ENCODE measurements around the gene STK32C.

STK32C gene

GRCh38 chr10:132264306-132264950, 43.3 kb downstream of the STK32C start:
- DNase-seq: no peak

DNA sequence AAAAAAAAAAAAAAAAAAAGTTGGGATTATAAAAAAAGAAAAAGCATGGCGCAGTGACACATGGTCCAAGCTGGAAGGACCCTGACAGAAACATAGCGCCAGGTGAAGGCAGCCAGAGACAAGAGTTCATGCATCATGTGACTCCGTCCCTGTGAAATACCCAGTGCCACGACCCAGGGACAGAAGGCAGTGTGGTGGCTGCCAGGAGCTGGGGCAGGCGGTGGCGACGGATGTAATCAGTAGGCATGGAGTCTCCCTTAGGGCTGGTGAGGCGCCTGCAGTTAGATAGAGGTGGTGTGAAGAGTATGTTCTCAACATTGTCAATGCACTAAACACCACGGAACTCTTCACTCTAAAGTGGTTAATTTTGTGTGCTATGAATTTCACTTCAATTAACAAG, 43.9 kb downstream of the STK32C start:
- DNase-seq: no peak

- DNase-seq: no peak
Observed at GRCh38 chr10:132259702-132260482, 47.9 kb downstream of the STK32C start.

GRCh38 chr10:132258423-132258822, 49.3 kb downstream of the STK32C start:
- no peak for DNase-seq

- no peak for DNase-seq
Observed at GRCh38 chr10:132257907-132258306, 49.8 kb downstream of the STK32C start.

- no peak for DNase-seq
Observed at GRCh38 chr10:132257271-132257670, 50.5 kb downstream of the STK32C start.

DNA sequence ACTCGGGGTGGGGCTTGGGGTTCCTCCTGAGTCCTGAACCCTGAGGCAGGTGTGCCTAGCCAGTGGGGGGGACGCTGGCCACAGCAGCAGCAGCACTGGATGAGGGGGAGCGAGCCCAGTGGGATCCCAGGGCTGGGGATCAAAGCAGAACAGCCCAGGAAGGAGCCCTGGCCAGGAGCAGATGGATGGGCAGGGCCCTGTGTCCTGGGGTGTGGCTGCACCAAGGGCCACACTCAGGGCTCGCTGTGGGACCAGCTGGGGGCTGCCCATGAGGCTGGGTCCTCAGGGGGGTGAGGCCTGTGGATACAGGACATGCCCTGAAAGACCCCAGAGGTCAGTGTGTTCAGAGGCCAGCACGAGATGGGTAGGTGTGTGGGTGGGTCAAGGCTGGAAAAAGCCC, 50.9 kb downstream of the STK32C start:
- DNase-seq: no peak

DNA sequence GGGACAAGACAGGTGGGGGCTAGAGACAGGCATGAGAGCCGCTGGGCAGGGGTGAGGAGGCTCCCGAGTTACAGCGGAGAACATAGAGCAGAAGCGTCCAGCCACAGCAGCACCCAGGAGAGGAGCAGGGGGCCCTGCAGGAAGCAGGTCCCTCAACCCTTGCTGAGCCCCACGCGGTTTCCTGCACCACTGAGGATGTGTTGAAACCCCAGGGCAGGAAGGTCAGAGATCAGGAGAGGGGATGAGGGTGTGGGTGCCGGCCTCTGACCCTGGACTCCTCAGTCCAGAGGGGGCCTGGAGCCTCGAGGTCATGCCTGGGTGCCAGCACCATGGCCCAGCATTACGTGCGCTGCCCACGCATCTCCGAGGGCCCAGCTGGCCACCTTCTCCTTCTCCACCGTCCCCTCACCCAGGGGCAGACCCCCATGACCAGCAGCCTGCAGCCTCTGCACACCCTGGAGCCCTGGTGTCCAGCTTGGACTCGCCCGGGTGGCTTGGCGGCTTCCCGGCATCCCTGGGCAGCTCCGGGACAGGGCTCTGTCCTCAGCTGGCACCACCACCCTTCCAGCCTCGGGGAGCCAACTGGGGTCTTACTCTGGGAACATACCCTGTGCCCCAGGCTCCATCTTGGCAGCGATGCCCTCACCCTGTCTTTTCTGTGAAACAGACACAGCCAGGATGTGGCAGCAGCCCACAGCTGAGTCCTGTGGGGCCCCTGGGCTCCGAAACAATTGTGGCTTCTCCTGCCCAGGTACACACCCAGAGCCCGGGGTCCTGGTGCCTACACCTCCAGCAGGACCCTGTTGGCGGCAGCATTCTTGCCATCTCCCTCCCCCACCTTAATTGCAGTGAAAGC, 52.0 kb downstream of the STK32C start:
- no peak for DNase-seq

DNA sequence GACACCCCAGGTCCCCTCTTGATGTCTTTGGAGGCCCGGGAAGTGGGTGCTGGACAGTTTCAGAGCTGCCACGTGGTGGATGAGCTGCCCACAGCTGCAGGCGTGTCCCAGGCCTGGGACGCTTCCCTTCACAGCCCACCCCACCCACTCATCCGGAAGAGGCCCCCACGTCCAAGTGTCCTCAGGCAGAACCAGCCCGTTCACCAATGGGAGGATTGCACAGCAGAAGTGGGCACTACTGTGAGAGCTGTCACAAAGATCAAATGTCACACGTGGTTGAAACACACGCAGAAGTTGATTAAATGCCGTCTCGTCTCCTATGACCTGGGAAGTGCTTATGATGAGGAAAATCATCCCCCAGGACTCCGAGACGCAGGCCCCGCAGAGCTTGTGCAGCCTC, 52.9 kb downstream of the STK32C start:
- DNase-seq: no peak

DNA sequence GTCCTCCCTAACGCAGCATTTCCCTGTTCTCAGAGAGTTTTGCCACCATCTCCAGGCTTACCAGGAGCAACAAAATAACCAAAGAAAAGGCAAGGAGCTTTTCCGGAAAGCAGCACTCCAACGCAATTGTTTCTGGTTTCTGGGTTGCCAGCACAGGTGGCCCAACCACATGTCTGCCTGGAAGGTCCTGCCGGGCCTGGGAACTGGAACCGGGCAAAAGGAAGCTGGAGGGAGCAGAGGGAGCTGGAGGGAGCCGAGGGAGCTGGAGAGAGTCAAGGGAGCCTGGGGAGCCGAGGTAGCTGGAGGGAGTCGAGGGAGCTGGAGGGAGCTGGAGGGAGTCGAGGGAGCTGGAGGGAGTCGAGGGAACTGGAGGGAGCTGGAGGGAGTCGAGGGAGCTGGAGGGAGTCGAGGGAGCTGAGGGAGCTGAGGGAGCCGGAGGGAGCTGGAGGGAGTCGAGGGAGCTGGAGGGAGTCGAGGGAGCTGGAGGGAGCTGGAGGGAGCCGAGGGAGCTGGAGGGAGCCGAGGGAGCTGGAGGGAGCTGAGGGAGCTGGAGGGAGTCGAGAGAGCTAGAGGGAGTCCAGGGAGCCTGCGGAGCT, 54.6 kb downstream of the STK32C start:
- no peak for DNase-seq

GRCh38 chr10:132252412-132252811, 55.3 kb downstream of the STK32C start:
- no peak for DNase-seq

- DNase-seq: no peak
Observed at GRCh38 chr10:132251928-132252327, 55.8 kb downstream of the STK32C start.

GRCh38 chr10:132250481-132251475, 57.0 kb downstream of the STK32C start:
- DNase-seq: no peak

DNA sequence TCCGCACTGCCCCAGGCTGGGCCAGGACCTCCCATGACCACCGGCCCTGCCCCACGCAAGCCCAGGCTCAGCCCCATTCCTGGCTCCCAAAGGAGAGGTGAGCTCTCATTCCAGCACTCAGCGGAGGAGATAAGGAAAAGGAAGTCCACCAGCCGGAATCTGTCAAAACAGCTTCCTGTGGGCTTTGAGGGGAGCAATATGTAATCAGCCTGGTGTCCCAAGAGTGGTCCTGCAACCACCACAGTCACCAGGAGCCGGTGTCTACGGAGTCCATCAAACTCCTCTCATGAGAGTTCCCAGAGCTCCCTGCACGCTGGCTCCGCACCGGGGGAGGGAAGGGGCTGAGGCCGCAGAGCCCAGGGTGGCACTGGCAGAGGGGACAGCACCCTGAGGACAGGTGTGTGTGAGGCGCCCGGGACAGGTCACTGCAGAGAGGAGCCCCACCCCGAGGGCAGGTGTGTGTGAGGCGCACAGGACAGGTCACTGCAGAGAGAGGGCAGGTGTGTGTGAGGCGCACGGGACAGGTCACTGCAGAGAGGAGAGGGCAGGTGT, 57.9 kb downstream of the STK32C start:
- no peak for DNase-seq

GRCh38 chr10:132249226-132249724, 58.5 kb downstream of the STK32C start:
- DNase-seq: no peak

- DNase-seq: peak; percentile 66
Observed at GRCh38 chr10:132248455-132249225, 59.1 kb downstream of the STK32C start.

DNA sequence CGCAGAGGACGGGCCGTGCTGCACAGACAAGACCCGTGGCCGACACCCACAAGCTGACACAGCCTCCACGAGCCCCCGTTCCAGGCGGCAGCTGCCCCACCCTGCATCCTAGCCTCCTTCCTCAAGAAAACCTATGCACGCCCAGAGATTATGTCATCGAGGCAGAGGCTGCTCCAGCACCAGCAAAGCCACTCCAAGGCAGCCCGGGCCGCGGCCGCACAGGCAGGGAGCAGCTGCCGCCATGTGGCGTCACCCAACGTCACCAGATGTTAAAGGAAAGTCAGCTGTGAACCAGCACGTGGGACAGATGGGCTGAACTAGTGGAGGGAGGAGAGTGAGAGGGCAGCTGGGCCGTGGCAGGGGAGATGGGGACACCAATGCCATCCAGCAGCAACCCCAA, 59.8 kb downstream of the STK32C start:
- DNase-seq: no peak

- DNase-seq: no peak
Observed at GRCh38 chr10:132246296-132246695, 61.5 kb downstream of the STK32C start.

- no peak for DNase-seq
Observed at GRCh38 chr10:132245056-132245455, 62.7 kb downstream of the STK32C start.

DNA sequence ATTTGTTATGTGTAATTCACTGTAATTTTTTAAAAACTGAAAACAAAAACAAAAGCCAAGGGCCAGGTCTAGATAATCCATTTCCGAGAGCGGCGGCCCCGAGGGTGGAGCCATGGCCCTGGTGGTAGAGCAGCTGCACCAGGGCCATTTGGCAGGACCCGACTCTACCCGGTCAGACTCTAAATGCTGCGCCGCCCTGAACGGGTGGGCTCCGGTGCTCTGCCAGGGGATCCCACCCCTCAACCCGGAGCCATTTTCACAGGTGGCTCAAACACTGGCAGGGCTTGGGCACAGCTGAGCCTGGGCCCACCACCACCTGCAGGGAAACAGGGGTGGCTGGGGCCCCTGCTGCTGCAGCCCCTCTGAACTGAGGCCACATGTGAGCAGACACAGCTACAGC, 64.1 kb downstream of the STK32C start:
- DNase-seq: no peak

DNA sequence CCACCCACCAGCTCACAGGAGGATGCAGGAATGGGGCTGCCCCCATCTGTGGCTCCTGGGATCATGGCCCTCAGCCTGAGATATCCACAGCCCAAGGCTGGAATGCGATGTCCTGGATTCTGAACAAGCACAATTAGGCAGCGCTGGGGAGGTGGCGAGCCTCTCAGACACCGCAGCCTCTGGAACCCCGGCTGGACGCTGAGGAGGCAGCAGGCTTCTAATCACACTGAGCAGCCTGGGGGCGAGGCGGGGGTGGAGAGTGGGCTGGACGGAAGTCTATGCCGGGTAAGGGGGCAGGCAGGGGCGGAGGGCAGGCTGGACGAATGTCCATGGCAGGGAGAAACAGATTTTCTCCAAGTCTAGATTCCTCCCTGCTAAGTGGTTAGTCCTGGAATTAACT, 64.6 kb downstream of the STK32C start:
- DNase-seq: no peak
